ENCODE results near the gene ATAD3B. TPM values are rescaled to one million over a fixed set of nuclear protein-coding genes. Genes with fewer than 3 reads are reported as not detected.

The ATAD3B gene
- total and polyA plus RNA-seq, 2 of the 4 experiments (the other 2 are of a cell fraction): 13.8 to 29.0 TPM

GRCh38 chr1:1536019-1536937, 64.7 kb downstream of the ATAD3B start:
- no TSS peak for BruUV-seq (replicated peaks)
- Histone ChIP-seq H2AFZ (replicated peaks; ENCODE audit: low read length, poor library complexity) (no peak overlapping the region), H3K23ac (ENCODE audit: low read depth, low read length) (no peak overlapping the region), H2AK9ac (replicated peaks; ENCODE audit: low read depth, low read length, poor library complexity) (no peak overlapping the region), H4K5ac (ENCODE audit: low read depth, low read length) (no peak overlapping the region), H4K91ac (ENCODE audit: insufficient read depth, low read depth, low read length) (no peak overlapping the region), H2BK120ac (ENCODE audit: low read depth, low read length) (no peak overlapping the region), H3K14ac (replicated peaks; ENCODE audit: low read depth, low read length) (no peak overlapping the region), H3K9me1 (ENCODE audit: insufficient read depth, low read length) (peaks cover 17% of the 10 kb centered on the region), H3K36me3 (ENCODE audit: control insufficient read depth, insufficient read depth, low read length) (peaks cover 28% of the 10 kb centered on the region), H4K8ac (ENCODE audit: low read depth in 2 of 2, low read length in 2 of 2) (no peak overlapping the region), H3K27me3 (ENCODE audit: control insufficient read depth, insufficient read depth, low read length) (no peaks in the 10 kb centered on the region), H3K79me1 (ENCODE audit: low read depth in 1 of 2, low read length in 2 of 2) (peaks cover 10 to 43% of the 10 kb centered on the region in 2 experiments), H3K4ac (ENCODE audit: low read depth, low read length) (no peak overlapping the region), H3K9ac (ENCODE audit: low read depth, low read length) (no peak overlapping the region), H4K20me1 (ENCODE audit: insufficient read depth, low read length) (peaks cover 25% of the 10 kb centered on the region), H2BK5ac (ENCODE audit: low read depth, low read length, poor library complexity, severe bottlenecking) (no peak overlapping the region), H2AK5ac (ENCODE audit: low read depth, low read length) (no peak overlapping the region), H3K4me3 (ENCODE audit: insufficient read depth, low read depth, low read length) (no peak overlapping the region), H3K4me2 (ENCODE audit: low read depth, low read length) (no peak overlapping the region), H3K4me1 (ENCODE audit: control insufficient read depth, insufficient read depth, low read length) (peaks cover 14% of the 10 kb centered on the region), H3K9me3 (ENCODE audit: control insufficient read depth, insufficient read depth, low read length) (no peaks in the 10 kb centered on the region; the same call in 1 of the 2 replicates), H3K18ac (ENCODE audit: low read depth, low read length) (no peak overlapping the region), H2BK20ac (ENCODE audit: low read depth, low read length) (no peak overlapping the region), H3K56ac (ENCODE audit: extremely low read depth, insufficient read depth, low read length) (no peak overlapping the region), H3K27ac (ENCODE audit: insufficient read depth, low read length) (no peak overlapping the region), H2BK15ac (ENCODE audit: low read depth, low read length) (no peak overlapping the region)
- ATAC-seq (ENCODE audit: low read depth) (no peak), DNase-seq (no peak)
- POLR2A ChIA-PET (ENCODE audit: unreplicated experiment): no interaction called here
- in situ Hi-C loops (cut with MboI; ENCODE audit: low sequenced_read_pairs): no loop called here
- WGBS, 2 experiments (ENCODE audit: extremely low coverage in 2 of 2, insufficient read length in 1 of 2): 89% methylated on average over 26 of the region's 48 CpGs; no CpG with 5 or more reads in 1 of the 2 experiments
- dilution Hi-C loops (cut with HindIII; ENCODE audit: low sequenced_read_pairs, unreplicated experiment): no loop called here
- intact Hi-C loops (cut with micrococcal nuclease): no loop called here
- CTCF ChIA-PET: no interaction called here
- TF ChIP-seq USF2 (IDR thresholded peaks at IDR 0.05; ENCODE audit: low read depth, low read length) (no peak), BHLHE40 (IDR thresholded peaks at IDR 0.05; ENCODE audit: low read depth, low read length) (no peak), SMC3 (IDR thresholded peaks at IDR 0.05; ENCODE audit: low read depth, low read length) (no peak), CTCF (conservative IDR thresholded peaks at IDR 0.05; ENCODE audit: low read depth, low read length) (no peak), POLR2A (IDR thresholded peaks at IDR 0.05; ENCODE audit: low read depth, low read length) (no peak), NFE2L2 (IDR thresholded peaks at IDR 0.05; ENCODE audit: low read depth, low read length) (no peak), RFX5 (IDR thresholded peaks at IDR 0.05; ENCODE audit: low read depth, low read length) (no peak), RCOR1 (IDR thresholded peaks at IDR 0.05; ENCODE audit: insufficient replicate concordance, low read length) (no peak), CEBPB (IDR thresholded peaks at IDR 0.05; ENCODE audit: low read depth, low read length) (no peak), FOS (IDR thresholded peaks at IDR 0.05; ENCODE audit: low read depth, low read length) (no peak), RAD21 (IDR thresholded peaks at IDR 0.05; ENCODE audit: low read length) (no peak), MXI1 (IDR thresholded peaks at IDR 0.05; ENCODE audit: borderline replicate concordance, low read depth, low read length) (no peak), MAFK (IDR thresholded peaks at IDR 0.05; ENCODE audit: low read depth, low read length) (no peak), CHD1 (IDR thresholded peaks at IDR 0.05; ENCODE audit: low read depth, low read length) (no peak), ELK1 (IDR thresholded peaks at IDR 0.05; ENCODE audit: borderline replicate concordance, low read depth, low read length) (no peak)
